Glutamatergic neuron (in vitro differentiated cells): Measurements from ENCODE around the gene EEF2. TPM values are rescaled to one million over a fixed set of nuclear protein-coding genes. Genes with fewer than 3 reads are reported as not detected.
A peak's percentile ranks its signal among the peaks of the same experiment; 100 is the strongest.
"Not testable (repeated sequence)": the region's sequence is repeated elsewhere in the genome, so short reads cannot be mapped to it uniquely, and the experiment has no call there.

ENCODE experiments used
- DNase-seq: peaks from one replicate; pipeline ENCODE4 v3.0.0; 2022
- H3K27ac Mint-ChIP-seq: one replicate; pipeline ENCODE4 v1.8.0; 2020; ENCODE audit warnings: mild to moderate bottlenecking, mixed read lengths, inconsistent platforms; ENCODE audit not compliant: unreplicated experiment
- H3K27me3 Mint-ChIP-seq: one replicate; pipeline ENCODE4 v1.8.0; 2020; ENCODE audit warnings: mild to moderate bottlenecking, moderate library complexity, mixed read lengths, inconsistent platforms; ENCODE audit not compliant: unreplicated experiment
- H3K36me3 Mint-ChIP-seq: one replicate; pipeline ENCODE4 v1.8.0; 2020; ENCODE audit warnings: mild to moderate bottlenecking, mixed read lengths, inconsistent platforms; ENCODE audit not compliant: unreplicated experiment
- H3K4me1 Mint-ChIP-seq: one replicate; pipeline ENCODE4 v1.8.0; 2020; ENCODE audit warnings: mild to moderate bottlenecking, low read depth, mixed read lengths, inconsistent platforms; ENCODE audit not compliant: unreplicated experiment
- H3K4me3 Mint-ChIP-seq: one replicate; pipeline ENCODE4 v1.8.0; 2020; ENCODE audit warnings: mild to moderate bottlenecking, mixed read lengths, inconsistent platforms; ENCODE audit not compliant: unreplicated experiment
- H3K9me3 Mint-ChIP-seq: one replicate; pipeline ENCODE4 v1.8.0; 2020; ENCODE audit warnings: mild to moderate bottlenecking, moderate library complexity, mixed read lengths, inconsistent platforms; ENCODE audit not compliant: unreplicated experiment
- total RNA-seq: library from RNA; stranded (reverse); fragmentation: NEBNext Ultra II Directional; extraction: Animal tissue kit (Norgen Biotek cat#: 25700); gene quantifications from one replicate; pipeline ENCODE4 v1.2.1, GENCODE V29; 2021; ENCODE audit not compliant: unreplicated experiment
- TF ChIP-seq, protein P1 (sequence below): fragments of 200-600 bp; sonication (generic); IDR thresholded peaks from one replicate; pipeline ENCODE4 v1.5.0; 2021; ENCODE audit not compliant: partially characterized antibody, unreplicated experiment

EEF2 gene
- total RNA-seq, 1 donor from 2014 or later = 2,255 TPM

DNA sequence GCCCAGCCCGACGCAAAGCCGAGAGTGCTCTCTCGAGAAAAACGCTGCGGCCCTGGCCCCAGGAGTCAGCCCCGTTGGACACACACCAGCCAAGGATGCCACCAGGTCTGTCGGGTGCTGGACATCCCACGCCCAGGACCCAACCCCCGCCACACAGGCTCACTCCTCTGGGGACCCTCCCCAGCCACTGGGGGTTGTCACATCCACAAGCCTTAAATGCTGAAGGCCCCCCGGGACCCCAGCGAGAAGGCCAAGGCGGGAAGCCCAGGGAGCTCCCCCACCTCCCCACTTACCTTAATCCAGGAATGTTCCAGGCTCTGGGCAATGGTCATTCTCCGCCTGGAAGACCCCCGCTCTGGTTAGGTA, 25.5 kb downstream of the EEF2 start:
- Mint-ChIP-seq H3K27ac (no peak overlapping the region), H3K9me3 (peaks cover 9% of the 10 kb centered on the region), H3K27me3 (peaks cover 2% of the 10 kb centered on the region), H3K4me1 (no peaks in the 10 kb centered on the region), H3K36me3 (no peaks in the 10 kb centered on the region), H3K4me3 (no peak overlapping the region)
- TF ChIP-seq, protein P1, sequence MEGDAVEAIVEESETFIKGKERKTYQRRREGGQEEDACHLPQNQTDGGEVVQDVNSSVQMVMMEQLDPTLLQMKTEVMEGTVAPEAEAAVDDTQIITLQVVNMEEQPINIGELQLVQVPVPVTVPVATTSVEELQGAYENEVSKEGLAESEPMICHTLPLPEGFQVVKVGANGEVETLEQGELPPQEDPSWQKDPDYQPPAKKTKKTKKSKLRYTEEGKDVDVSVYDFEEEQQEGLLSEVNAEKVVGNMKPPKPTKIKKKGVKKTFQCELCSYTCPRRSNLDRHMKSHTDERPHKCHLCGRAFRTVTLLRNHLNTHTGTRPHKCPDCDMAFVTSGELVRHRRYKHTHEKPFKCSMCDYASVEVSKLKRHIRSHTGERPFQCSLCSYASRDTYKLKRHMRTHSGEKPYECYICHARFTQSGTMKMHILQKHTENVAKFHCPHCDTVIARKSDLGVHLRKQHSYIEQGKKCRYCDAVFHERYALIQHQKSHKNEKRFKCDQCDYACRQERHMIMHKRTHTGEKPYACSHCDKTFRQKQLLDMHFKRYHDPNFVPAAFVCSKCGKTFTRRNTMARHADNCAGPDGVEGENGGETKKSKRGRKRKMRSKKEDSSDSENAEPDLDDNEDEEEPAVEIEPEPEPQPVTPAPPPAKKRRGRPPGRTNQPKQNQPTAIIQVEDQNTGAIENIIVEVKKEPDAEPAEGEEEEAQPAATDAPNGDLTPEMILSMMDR = no peak
- DNase-seq = no peak

- H3K9me3 Mint-ChIP-seq = peaks cover 9% of the 10 kb centered on the region
- no peak for DNase-seq
- H3K4me1 Mint-ChIP-seq = peaks cover under 1% of the 10 kb centered on the region
- no peak overlapping the region for H3K4me3 Mint-ChIP-seq
- TF ChIP-seq, protein P1 = no peak
- H3K27me3 Mint-ChIP-seq = peaks cover 2% of the 10 kb centered on the region
- no peaks in the 10 kb centered on the region for H3K36me3 Mint-ChIP-seq
- H3K27ac Mint-ChIP-seq = no peak overlapping the region
These were observed 26.2 kb downstream of the EEF2 start for GRCh38 chr19:3958836-3959765.

GRCh38 chr19:3955688-3956087, 29.6 kb downstream of the EEF2 start:
- peaks cover 7% of the 10 kb centered on the region for H3K27me3 Mint-ChIP-seq
- DNase-seq = no peak

GRCh38 chr19:3955276-3955675, 30.0 kb downstream of the EEF2 start:
- H3K4me3 Mint-ChIP-seq, H3K27ac Mint-ChIP-seq, DNase-seq, H3K36me3 Mint-ChIP-seq, H3K27me3 Mint-ChIP-seq: not testable (repeated sequence)
- peaks cover 15% of the 10 kb centered on the region for H3K4me1 Mint-ChIP-seq
- H3K9me3 Mint-ChIP-seq = peaks cover 10% of the 10 kb centered on the region

More at GRCh38 chr19:3955688-3956087, 29.6 kb downstream of the EEF2 start:
- no peak overlapping the region for H3K27ac Mint-ChIP-seq
- H3K4me3 Mint-ChIP-seq = no peak overlapping the region
- H3K9me3 Mint-ChIP-seq = peaks cover 10% of the 10 kb centered on the region
- TF ChIP-seq, protein P1 = no peak
- peaks cover 15% of the 10 kb centered on the region for H3K4me1 Mint-ChIP-seq
- H3K36me3 Mint-ChIP-seq = no peaks in the 10 kb centered on the region

DNA sequence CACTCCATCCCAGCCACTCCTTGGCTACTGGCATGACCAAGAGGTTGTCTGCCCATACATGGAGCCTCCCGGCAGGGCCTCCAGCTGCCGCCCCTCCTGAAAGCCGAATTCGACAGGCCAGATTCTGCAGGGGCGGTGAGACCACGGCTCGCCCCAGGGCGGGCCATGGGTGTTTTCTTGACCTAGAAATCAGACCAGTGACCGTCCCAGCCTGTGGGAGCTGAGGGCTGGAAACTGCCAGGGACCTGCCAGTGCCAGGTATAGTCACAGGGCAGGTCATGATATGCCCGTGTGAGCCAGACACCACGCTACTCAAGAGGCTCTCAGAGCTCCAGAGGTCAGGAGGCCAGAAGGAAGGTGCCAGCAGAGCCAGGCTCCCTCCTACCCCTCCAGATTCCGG, 31.2 kb downstream of the EEF2 start:
- TF ChIP-seq, protein P1 = no peak
- peaks cover 15% of the 10 kb centered on the region for H3K4me1 Mint-ChIP-seq
- DNase-seq = no peak
- no peak overlapping the region for H3K27ac Mint-ChIP-seq
- H3K9me3 Mint-ChIP-seq = peaks cover 10% of the 10 kb centered on the region
- no peaks in the 10 kb centered on the region for H3K36me3 Mint-ChIP-seq
- H3K4me3 Mint-ChIP-seq = no peak overlapping the region
- peaks cover 7% of the 10 kb centered on the region for H3K27me3 Mint-ChIP-seq

DNA sequence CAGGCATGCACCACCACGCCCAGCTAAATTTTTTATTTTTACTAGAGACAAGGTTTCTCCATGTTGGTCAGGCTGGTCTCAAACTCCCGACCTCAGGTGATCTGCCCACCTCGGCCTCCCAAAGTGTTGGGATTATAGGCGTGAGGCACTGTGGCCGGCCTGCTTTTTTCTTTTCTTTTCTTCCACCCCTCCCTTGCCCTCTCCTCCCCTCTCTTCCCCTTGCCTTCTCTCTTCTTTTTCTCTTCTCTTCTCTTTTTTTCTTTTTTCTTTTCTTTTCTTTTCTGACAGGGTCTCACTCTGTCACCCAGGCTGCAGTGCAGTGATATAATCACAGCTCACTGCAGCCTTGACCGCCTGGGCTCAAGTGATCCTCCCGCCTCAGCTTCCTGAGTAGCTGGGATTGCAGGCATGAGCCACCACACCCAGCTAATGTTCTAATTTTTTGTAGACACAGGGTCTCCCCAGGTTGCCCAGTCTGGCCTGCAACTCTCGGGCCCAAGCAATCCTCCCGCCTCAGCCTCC, 32.4 kb downstream of the EEF2 start:
- H3K27ac Mint-ChIP-seq = peak overlapping the region; percentile 81
- H3K4me1 Mint-ChIP-seq = peaks cover 15% of the 10 kb centered on the region
- not testable (repeated sequence) for DNase-seq, H3K4me3 Mint-ChIP-seq, H3K36me3 Mint-ChIP-seq
- peaks cover 12% of the 10 kb centered on the region for H3K27me3 Mint-ChIP-seq
- peaks cover 10% of the 10 kb centered on the region for H3K9me3 Mint-ChIP-seq
